Measurements from ENCODE around the gene HELZ.

- no peak for TF ChIP-seq CTCF (conservative IDR thresholded peaks at IDR 0.05 in 1 of 2, IDR thresholded peaks at IDR 0.05 in 1 of 2; ENCODE audit: extremely low read depth in 1 of 2, insufficient read depth in 1 of 2, low read depth in 1 of 2, low read length in 2 of 2)
- TF ChIP-seq EZH2 (IDR thresholded peaks at IDR 0.05; ENCODE audit: borderline replicate concordance, low read length) = no peak
Observed at GRCh38 chr17:67053438-67054000, 191.5 kb downstream of the HELZ start.

Data from mammary epithelial cell (primary cell).